HG02642 (cell line): ENCODE data around the gene SAYSD1.
"Not testable (repeated sequence)": the region's sequence is repeated elsewhere in the genome, so short reads cannot be mapped to it uniquely, and the experiment has no call there.

Experiments
- ATAC-seq: cut with Tn5 transposase; IDR thresholded peaks from one replicate; pipeline ENCODE4 v1.9.1; 2021; ENCODE audit warnings: mild to moderate bottlenecking; ENCODE audit not compliant: unreplicated experiment, poor library complexity

SAYSD1 gene, protein sequence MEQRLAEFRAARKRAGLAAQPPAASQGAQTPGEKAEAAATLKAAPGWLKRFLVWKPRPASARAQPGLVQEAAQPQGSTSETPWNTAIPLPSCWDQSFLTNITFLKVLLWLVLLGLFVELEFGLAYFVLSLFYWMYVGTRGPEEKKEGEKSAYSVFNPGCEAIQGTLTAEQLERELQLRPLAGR

DNA sequence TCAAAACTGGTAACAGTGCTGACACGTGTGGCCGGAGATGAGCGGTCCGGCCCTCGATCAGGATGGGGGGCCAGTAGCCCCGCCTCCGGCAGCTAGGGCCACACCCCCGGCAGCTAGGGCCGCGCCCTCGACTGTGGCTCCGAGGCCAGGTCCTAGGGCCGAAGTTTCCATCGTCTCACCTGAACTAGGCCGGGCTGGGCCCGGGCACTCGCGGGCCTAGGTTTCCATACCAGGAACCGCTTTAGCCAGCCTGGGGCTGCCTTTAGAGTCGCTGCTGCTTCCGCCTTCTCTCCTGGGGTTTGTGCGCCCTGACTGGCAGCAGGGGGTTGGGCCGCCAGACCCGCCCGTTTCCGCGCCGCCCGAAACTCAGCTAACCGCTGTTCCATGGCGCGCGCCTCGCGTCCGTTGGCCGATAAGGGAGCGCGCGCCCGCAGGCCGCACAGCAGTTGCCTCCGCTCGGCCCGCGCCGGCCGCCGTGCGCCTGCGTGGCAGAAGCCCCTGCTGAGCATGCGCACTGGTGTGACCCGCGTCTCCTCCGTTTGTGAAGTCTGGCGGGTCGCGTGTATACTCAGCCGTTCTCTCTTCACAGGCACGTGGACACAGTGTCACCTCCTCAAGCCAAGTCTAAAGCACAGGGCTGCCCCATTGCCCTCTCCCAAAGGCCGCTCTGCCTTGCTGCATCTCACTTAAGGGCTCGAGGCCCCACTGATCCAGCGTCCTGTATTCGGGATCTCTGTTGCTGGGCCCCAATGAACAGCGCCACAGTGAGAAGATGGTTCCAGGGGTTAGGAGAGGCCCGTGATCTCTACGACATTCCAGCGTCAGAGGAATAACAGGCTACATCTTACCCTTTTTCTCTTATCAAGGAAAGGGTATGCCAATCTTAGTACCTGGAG lies at the start of gene SAYSD1:
Gene SAYSD1, minus strand, starts transcription at position 483 of the 896 bp plus-strand sequence. Its CDS starts 97 bp downstream, at position 386.
- ATAC-seq, result peak; percentile 95

DNA sequence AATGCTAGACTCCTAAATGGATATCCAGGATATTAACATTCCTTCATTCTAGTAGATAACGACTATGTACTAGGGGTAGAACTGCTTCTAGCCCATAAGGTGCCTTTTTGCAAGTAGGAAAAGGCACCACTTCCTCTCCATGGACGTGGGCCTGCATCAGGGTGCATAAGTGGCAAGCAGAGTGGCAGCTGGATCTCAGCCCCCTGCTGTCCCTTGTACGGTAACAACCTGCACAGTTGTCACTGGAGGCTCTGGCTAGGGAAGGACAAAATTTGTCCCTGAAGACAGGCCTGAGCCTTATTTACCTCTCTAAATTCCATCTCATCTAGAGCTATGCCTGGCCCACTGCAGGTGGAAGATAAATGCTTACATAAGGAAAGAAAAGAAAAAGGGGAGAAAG lies 42.5 kb upstream of the SAYSD1 start:
- ATAC-seq, result no peak

DNA sequence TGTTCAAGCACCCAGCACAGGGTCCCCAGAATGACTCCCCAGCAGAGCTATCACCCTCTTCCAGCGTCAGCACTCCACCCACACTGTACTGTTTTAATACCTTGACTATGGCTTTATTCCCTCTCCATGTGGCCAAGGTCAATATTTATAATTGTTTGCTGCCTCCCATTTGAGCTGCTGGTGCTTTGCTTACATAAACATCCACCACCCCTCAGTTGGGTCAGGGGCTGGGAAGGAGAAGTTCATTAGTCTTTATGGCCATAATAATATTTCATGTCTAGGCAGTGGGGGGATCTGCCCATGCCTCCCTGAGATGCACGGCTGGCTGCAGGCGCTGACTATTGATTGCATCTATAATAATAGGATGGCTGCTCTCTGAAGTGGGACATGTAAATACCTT lies 41.8 kb upstream of the SAYSD1 start:
- no peak for ATAC-seq

DNA sequence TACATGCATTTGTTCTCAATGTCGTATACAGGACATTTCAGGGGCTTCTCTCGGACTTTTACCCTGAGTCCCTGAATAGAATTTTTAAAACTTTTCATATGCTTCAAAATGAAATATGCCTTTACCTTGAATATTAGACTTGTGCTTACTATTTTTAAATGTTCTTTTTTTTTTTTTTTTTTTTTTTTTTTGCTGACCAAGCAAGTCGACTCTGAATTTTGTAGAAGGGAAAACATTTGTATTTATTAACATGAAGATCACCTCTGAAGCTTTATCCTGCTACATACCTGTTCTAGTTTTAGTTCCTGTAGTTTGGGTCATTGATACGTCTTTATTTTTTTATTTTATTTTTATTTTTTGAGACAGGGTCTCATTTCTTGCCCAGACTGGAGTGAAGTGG lies 39.7 kb upstream of the SAYSD1 start:
- no peak for ATAC-seq

DNA sequence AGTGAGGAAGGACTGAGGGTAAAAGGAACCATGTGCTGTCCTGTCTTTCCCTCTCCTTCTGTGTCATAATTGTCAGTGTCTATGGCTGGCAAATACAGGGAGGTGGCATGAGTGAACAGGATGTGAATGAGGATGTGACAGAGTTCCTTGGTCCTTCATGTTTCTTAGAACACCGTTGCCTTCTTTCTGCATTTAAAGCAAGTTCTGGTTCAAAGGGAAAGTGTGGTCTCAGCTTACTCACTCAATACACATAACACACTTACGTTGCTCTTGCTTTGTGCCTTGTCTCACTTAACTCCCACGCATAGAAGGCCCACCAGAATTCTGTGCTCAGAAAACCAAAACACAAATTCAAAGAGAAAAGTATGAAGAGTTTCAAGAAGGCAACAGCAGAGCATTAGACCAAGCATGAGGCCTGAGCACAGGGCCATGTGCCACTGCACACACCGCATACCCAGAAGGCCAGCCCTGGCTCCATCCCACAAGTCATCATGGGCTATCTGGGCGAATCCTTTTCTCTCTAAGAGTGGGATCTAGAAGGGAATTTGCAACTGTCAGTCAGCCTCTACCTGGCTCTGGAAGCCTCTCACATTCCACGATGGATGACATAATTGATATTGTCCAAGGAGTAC lies 38.9 kb upstream of the SAYSD1 start:
- ATAC-seq, result no peak

DNA sequence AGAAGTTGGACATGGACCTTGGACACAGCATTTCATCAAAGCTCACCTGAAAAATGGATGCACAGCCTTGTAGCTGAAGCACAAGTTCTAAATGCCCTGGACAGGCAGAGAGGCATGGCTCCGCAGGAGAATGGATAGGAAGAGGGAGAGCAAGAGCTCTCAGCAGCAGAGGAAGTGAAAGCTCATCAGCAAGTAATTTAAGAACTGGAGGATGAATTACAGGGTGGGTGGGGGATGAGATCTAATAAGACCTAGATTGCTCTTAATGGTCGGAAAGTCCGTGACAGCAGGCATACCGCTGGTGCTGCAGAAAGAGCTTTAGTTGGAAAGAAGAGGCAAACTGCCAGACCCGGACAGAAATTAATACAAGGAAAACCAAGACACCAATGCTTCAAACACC lies 37.3 kb upstream of the SAYSD1 start:
- no peak for ATAC-seq

DNA sequence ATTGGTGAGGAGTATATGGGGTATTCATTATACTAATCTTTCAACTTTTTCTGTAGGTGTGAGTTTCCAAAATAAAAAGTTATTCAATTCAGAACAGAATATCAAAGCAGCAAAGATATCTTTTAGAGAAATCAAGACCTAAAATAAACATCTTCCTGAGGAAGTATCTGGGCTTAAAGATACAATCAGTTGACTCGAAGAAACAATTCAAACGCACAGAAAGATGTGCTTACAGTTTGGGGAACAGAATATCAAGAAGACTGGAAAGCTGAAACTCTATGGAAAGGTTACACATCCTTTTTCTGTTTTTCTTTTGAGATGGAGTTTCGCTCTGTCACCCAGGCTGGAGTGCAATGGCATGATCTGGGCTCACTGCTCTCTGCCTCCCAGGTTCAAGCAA lies 36.2 kb upstream of the SAYSD1 start:
- ATAC-seq, result no peak

DNA sequence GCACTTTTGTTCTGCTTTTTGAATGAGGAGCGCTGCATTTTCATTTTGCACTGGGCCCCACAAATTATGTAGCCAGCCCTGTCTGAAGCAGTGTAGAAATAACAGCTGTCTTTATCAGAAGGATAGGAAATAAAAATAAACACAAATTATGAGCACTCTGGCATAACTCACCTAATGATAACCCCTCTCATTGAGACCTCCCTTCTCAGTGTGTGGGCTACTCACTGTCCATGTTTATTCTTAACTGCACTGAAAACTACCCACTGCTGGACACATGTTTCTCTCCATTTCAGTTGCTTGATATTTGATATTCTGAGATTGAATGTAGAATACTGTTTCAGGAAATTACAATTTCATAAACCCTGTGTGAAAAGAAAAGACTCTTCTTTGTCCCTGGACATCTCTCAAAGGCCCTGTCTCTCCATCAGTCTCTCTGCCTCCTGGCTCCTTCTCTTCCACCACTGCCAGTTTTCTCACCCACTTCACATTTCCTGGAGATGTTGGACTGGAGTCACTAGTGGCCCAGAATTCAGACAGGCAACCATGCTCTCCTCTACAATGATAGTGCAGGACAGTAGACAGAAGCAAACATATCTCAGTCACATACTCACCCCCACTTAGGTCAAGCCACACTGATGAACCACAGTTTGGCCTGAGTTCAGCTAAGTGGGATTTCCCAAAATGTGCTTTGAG lies 29.6 kb upstream of the SAYSD1 start:
- no peak for ATAC-seq

DNA sequence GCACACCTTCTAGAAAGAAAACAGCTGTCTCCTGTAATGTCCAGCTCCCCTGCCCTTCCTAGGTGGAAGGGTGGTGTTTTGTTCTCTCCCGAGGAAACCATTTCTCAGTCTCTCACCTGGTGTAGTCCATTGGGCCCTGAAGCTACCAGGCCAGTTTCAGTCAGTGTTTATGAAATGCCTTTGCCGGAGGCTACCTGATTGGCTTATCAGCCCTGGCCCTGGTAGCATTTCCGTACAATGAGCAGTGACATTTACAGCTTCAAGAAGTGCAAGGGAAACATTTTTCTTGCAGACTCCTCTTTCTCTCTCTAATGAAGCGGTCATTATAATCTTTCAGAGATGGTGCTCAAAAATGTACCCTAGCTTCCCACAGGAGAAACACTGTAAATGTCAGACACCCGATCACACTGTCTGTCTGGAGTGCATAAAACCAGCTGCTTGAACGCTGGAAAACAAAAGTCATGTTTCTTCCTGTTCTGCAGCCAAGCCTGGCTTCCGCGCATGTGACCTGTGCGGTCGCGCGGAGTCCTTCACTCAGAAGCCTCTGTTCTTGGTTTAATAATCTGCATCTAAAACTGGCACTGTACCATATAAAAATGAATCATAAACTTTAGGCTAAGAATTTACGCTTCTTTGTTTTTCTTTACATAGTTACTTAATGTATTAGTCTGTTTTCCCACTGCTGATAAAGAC lies 28.4 kb upstream of the SAYSD1 start:
- no peak for ATAC-seq

DNA sequence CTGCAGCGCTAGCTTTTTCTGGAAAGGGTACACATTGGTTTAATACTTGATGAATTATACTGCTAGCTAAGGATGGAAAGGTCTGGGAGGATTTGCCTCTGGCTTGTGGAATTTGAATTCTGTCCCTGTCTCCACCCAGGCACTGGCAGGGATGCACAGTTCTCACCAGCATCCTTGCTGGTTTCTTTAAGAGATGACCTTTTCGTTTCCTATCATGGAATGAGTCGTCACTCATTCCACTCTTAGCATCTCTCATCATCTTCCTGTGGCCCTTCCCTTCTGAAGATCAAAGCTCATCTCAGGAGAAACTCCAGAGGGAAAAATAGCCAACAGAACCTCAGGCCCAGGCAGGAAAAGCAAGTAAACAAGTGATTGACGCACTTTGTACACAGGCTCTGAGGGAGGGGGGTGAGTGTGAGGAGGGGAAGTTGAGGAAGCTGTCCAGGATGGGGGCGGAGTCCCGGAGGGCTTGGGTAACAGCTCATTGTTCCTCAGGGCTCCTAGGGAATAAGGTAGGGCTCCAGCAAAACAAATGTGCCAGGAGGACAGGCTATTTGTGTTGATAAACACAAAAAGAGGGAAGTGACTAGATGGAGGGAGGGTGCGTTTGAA lies 25.7 kb upstream of the SAYSD1 start:
- no peak for ATAC-seq

DNA sequence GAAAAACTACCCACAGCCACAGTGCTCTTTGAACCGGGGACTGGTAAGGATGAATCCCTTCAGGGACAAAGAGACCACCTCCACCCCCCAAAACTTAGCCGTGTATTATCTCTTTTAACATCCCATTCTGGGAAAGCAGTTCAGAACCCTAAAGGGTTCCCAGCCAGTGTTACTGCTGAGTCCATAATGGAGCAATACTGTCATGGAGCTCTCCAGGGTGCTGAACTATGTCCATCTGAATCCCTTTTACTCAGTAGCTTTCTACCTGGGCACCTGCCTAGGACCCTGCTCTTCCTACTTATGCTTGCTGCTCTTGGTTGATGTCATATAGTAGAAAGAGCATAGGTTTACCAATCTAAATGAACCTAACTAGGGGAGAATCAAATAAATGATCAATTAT lies 22.3 kb upstream of the SAYSD1 start:
- no peak for ATAC-seq

DNA sequence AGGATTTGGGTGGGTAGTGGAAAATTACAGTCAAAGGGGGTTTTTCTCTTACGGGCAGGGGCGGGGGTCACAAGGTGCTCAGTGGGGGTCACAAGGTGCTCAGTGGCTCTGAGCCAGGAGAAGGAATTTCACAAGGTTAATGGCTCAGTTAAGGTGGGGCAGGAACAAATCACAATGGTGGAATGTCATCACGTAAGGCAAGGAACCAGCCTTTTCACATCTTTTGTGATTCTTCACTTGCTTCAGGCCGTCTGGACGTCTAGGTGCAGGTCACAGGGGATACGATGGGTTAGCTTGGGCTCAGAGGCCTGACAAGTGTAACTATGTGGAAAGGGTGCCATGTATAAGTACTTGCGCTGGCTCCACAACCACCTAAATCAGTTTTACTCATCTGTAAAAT lies 21.2 kb upstream of the SAYSD1 start:
- not testable (repeated sequence) for ATAC-seq

DNA sequence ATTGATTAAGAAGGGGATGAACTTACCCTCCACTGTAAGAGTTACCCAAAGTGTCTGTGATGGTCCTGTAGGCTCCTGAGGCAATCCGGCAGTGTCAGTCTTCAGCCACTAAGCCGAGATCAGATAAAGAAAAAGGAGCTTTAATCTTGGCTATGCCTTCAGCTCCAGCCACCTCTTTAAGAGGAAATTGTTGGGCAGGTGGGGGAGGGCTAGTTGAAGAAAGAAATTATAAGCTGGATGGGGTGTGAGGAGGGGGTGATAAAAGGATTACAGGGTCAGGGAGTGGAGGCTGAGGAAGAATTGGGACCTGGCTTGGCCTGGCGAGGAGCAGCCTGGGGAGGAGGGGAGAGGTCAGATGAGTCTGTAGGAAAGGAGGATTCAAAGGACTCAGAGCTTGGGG lies 19.8 kb upstream of the SAYSD1 start:
- ATAC-seq, result not testable (repeated sequence)

DNA sequence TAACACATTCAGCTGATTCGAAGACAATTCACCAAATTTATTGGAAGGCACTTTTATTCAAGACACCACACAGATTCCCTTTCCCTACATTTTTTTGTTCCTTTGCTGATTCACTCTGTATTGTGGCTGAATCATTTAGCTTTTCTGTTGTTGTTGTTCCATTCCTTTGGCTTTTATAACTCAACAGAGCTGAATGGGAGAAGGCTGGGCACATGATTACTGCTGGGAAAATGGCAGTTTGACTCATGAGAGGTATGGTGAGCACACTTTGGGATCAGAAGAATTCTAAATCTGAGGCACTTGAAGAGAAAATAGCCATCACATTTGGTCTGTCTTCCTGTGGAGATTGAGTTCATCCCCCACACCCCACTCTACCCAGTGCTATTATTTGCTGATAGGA lies 15.7 kb upstream of the SAYSD1 start:
- ATAC-seq, result no peak

DNA sequence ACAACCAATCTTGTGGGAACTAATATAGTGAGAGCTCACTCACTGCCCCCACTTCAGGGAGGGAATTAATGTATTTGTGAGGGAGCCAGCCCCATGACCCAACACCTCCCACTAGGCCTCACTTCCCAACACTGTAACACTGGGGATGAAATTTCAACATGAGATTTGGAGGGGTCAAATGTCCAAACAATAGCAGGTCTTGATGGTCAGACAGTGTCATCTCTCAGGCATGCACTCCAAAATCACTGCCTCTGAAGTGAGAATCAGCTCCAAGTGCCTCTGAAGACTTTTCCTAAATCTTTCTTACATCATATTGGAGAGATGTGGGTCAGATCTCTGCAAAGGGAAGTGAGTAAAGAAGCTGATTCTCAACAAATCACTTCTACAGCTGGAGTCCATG lies 13.8 kb upstream of the SAYSD1 start:
- ATAC-seq, result no peak

DNA sequence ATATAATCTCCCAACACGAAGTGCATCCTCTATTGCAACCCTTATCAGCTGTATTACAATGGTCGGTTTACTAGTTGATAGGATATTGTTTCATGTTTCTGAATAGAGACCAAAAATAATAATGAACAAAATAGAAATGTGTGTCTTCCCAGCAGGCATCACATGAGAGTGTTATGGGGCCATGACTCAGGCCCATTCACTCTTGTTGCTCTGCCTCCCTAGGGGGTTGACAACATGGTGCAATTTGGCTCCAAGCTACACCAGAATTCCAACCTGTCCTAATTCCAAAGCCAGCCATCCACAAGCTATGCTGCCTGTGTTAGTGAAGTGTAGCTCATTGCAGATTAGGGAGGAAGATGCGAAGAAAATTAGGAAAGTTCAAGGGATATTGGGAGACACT lies 13.1 kb upstream of the SAYSD1 start:
- no peak for ATAC-seq

DNA sequence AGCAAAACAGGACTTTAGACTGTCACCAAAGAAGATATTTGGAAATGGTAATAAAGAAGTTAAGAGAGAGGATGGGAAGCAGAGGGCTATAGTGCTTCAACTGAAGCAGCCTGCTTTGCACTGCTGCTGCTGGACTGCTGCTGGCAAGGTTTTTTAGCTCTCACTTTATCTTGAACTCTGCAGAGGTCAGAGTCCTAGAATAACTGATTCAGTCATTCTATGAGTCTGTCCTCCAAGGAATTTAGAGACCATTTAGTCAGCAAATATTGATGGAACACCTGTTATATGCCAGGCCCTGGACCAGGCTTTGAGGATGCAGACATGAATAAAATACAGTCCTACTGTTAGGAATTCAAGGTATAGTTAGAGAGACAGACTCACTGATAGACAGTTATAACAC lies 9.1 kb upstream of the SAYSD1 start:
- no peak for ATAC-seq

DNA sequence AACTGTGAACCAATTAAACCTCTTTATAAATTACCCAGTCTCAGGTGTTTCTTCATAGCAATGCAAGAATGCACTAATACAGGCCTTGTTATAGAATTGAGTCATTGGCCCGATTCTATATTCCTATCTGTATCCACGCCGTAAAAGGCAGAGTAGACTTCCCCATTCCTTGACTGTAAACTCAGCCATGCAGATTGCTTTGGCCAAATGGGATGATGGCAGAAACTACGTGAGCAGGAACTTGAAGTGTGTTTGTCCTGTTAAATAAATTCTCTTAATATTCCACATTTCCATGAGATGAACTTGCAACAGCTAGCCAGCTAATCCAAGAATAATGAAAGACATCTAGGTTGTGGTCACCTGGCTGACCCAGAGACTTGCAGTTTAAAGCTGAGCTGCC lies 3.9 kb upstream of the SAYSD1 start:
- ATAC-seq, result no peak

DNA sequence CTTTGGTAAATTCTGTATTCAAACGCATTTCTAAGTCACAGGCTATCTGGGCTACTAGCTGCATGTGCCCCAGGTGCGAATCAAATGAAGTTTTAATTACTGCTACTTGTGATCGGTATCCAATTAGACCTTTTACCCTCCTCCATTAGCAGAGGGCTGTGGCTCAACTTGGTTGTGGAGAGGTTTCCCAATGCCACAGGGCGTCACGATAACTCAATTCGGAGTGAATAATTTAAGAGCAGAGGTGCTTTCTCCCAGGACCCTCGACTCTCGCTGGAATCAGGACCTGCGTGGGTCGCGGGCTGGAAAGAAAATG lies 640 bp downstream of the SAYSD1 start:
- peak; percentile 16 for ATAC-seq

DNA sequence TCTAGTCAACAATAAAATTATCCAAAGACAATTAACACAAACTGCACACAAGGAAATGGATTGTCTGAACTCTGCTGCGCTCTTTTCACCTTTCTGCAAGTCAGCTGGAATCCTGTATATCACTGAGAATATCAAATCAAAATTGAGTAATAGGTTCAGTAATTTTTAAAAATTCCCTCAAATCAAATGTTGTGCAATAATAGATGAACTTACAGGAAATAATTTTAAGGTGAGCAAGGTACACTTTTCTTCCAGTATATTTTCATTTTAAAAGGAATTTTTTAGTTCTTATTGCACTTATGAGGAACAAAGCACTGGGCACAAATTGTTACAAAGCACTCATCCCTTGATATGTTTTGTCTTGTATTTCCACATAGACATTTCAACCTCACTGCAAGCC lies 1.2 kb downstream of the SAYSD1 start:
- ATAC-seq, result no peak
